PC-3 (cell line): ENCODE results near the gene STAC3. TPM values are rescaled to one million over a fixed set of nuclear protein-coding genes. Genes with fewer than 3 reads are reported as not detected.

Source experiments
- ATAC-seq: fragments of 200-7000 bp; cut with Tn5 transposase; 2 replicates; pipeline ENCODE4 v1.9.1; 2020; ENCODE audit warnings: mild to moderate bottlenecking, moderate library complexity
- BruUV-seq: library from RNA; stranded (reverse); fragments of 400-500 nt; replicated peaks from 2 replicates; lab custom pipeline; 2021; lab: Mats Ljungman, UMichigan
- CTCF ChIA-PET: fragments of 300-600 bp; sonication (Branson Sonifier 250); formaldehyde crosslinking; loops from one replicate; lab custom pipeline; 2022; ENCODE audit warnings: antibody characterized with exemption; lab: Charles Lee
- POLR2A ChIA-PET: fragments of 300-600 bp; sonication (Branson Sonifier 250); formaldehyde crosslinking; loops from one replicate; lab custom pipeline; 2022; ENCODE audit warnings: antibody characterized with exemption; ENCODE audit not compliant: unreplicated experiment; lab: Charles Lee
- DNase-seq: peaks from one replicate; pipeline ENCODE4 v3.0.0-alpha.2; 2015
- H2AFZ ChIP-seq: fragments of 300-600 bp; sonication (generic); 2 replicates; pipeline ENCODE4 v1.6.0; 2016; ENCODE audit warnings: antibody characterized with exemption, low read length
- H3F3A ChIP-seq: fragments of 300-600 bp; sonication (generic); one replicate; pipeline ENCODE4 v1.6.0; 2017; ENCODE audit warnings: antibody characterized with exemption, low read length, control low read depth, mild to moderate bottlenecking; ENCODE audit not compliant: unreplicated experiment
- H3K27ac ChIP-seq: fragments of 300-600 bp; sonication (generic); 2 replicates; pipeline ENCODE4 v1.5.1; 2016; ENCODE audit warnings: mild to moderate bottlenecking, low read length
- H3K27me3 ChIP-seq: fragments of 300-600 bp; sonication (generic); 2 replicates; pipeline ENCODE4 v1.6.1; 2016; ENCODE audit warnings: low read length, mixed read lengths
- H3K36me3 ChIP-seq: fragments of 300-600 bp; sonication (generic); 2 replicates; pipeline ENCODE4 v1.6.1; 2016; ENCODE audit warnings: low read depth, mixed run types, low read length, mixed read lengths
- H3K4me1 ChIP-seq: fragments of 300-600 bp; sonication (generic); 2 replicates; pipeline ENCODE4 v1.5.1; 2016; ENCODE audit warnings: low read length; ENCODE audit not compliant: insufficient read depth
- H3K4me2 ChIP-seq: fragments of 300-600 bp; sonication (generic); 2 replicates; pipeline ENCODE4 v1.6.0; 2016; ENCODE audit warnings: low read length
- H3K4me3 ChIP-seq: fragments of 300-600 bp; sonication (generic); 2 replicates; pipeline ENCODE4 v1.5.1; 2016; ENCODE audit warnings: mild to moderate bottlenecking, low read length, mixed read lengths
- H3K79me2 ChIP-seq: fragments of 300-600 bp; sonication (generic); 2 replicates; pipeline ENCODE4 v1.6.1; 2017; ENCODE audit warnings: low read length, mixed read lengths
- H3K9ac ChIP-seq: fragments of 300-600 bp; sonication (generic); 2 replicates; pipeline ENCODE4 v1.6.0; 2016; ENCODE audit warnings: mild to moderate bottlenecking, low read length
- H3K9me2 ChIP-seq: fragments of 300-600 bp; sonication (generic); replicated peaks from 2 replicates; pipeline ENCODE4 v1.6.1; 2016; ENCODE audit warnings: mixed run types, low read length, mixed read lengths
- H3K9me3 ChIP-seq: fragments of 300-600 bp; sonication (generic); 2 replicates; pipeline ENCODE4 v1.6.1; 2016; ENCODE audit warnings: low read length, mixed read lengths
- H4K20me1 ChIP-seq: fragments of 300-600 bp; sonication (generic); 2 replicates; pipeline ENCODE4 v1.6.1; 2016; ENCODE audit warnings: low read length, mixed read lengths
- CTCF ChIP-seq: fragments of 300-600 bp; sonication (generic); conservative IDR thresholded peaks from 2 replicates; pipeline ENCODE4 v1.5.1; 2017; ENCODE audit warnings: antibody characterized with exemption, low read depth, mild to moderate bottlenecking, low read length
- EZH2 ChIP-seq: fragments of 300-600 bp; sonication (generic); IDR thresholded peaks from one replicate; pipeline ENCODE4 v1.6.1; 2017; ENCODE audit warnings: antibody characterized with exemption, mild to moderate bottlenecking, low read length; ENCODE audit not compliant: unreplicated experiment
- EZH2phosphoT487 ChIP-seq: fragments of 300-600 bp; sonication (generic); IDR thresholded peaks from 2 replicates; pipeline ENCODE4 v1.6.1; 2018; ENCODE audit warnings: mild to moderate bottlenecking, antibody characterized with exemption, low read length, borderline replicate concordance
- intact Hi-C: fragments of 100-400 bp; cut with micrococcal nuclease; formaldehyde crosslinking; loops from 2 replicates; pipeline ENCODE4 v1.9.0; 2023
- total RNA-seq: library from RNA; depleted of rRNA; stranded (reverse); fragments of >200 nt; gene quantifications from 2 replicates; pipeline ENCODE4 v1.2.3, GENCODE V29; 2014

Gene STAC3
- total RNA-seq, 1 experiment from 2014 or later = 1.8 TPM

- Histone ChIP-seq H3K4me3 (no peak overlapping the region), H2AFZ (no peak overlapping the region), H3K4me1 (peaks cover 19% of the 10 kb centered on the region), H3K9ac (no peak overlapping the region), H3K9me3 (no peaks in the 10 kb centered on the region), H3F3A (no peaks in the 10 kb centered on the region), H3K9me2 (no peaks in the 10 kb centered on the region), H4K20me1 (no peaks in the 10 kb centered on the region), H3K27me3 (peaks cover 19% of the 10 kb centered on the region), H3K79me2 (no peaks in the 10 kb centered on the region), H3K36me3 (no peaks in the 10 kb centered on the region), H3K4me2 (no peak overlapping the region), H3K27ac (no peak overlapping the region)
- CTCF ChIA-PET = no interaction called here
- ATAC-seq (no peak), DNase-seq (no peak)
- TF ChIP-seq EZH2 = no peak
- TF ChIP-seq CTCF = no peak
- no peak for TF ChIP-seq EZH2phosphoT487
- POLR2A ChIA-PET = no interaction called here
- intact Hi-C loops = no loop called here
- TSS peak; percentile 35 for BruUV-seq
These were observed 38.9 kb downstream of the STAC3 start for GRCh38 chr12:57211791-57212700.

GRCh38 chr12:57210926-57211692, 39.9 kb downstream of the STAC3 start:
- no TSS peak for BruUV-seq
- Histone ChIP-seq H3K36me3 (no peaks in the 10 kb centered on the region), H3F3A (no peaks in the 10 kb centered on the region), H4K20me1 (no peaks in the 10 kb centered on the region), H3K4me1 (peaks cover 16% of the 10 kb centered on the region), H3K4me3 (no peak overlapping the region), H3K9me3 (no peaks in the 10 kb centered on the region), H3K4me2 (no peak overlapping the region), H3K27me3 (peaks cover 16% of the 10 kb centered on the region), H3K9me2 (no peaks in the 10 kb centered on the region), H3K27ac (no peak overlapping the region), H3K79me2 (no peaks in the 10 kb centered on the region), H2AFZ (no peak overlapping the region), H3K9ac (no peak overlapping the region)
- DNase-seq (no peak), ATAC-seq (no peak)
- ChIA-PET CTCF (no interaction called here), POLR2A (no interaction called here)
- TF ChIP-seq CTCF = no peak
- TF ChIP-seq EZH2 = no peak
- no peak for TF ChIP-seq EZH2phosphoT487
- intact Hi-C loops = no loop called here
